GM23338 (cell line): ENCODE data around the gene AIP. TPM values are rescaled to one million over a fixed set of nuclear protein-coding genes. Genes with fewer than 3 reads are reported as not detected.

Experiments used
- ATAC-seq: fragments of 200-7000 bp; cut with Tn5 transposase; 3 replicates; pipeline ENCODE4 v1.9.1; 2020
- DNase-seq: peaks from one replicate; pipeline ENCODE4 v3.0.0-alpha.2; 2015; ENCODE audit warnings: low spot score
- H2AFZ ChIP-seq: fragments of 200-600 bp; sonication (generic); 2 replicates; pipeline ENCODE4 v1.8.0; 2016; ENCODE audit warnings: antibody characterized with exemption, mild to moderate bottlenecking, moderate library complexity
- H3F3A ChIP-seq: fragments of 200-600 bp; sonication (generic); replicated peaks from 2 replicates; pipeline ENCODE4 v1.8.0; 2017; ENCODE audit warnings: antibody characterized with exemption, mixed run types, low read depth
- H3K27ac ChIP-seq: fragments of 200-600 bp; sonication (generic); 2 replicates; pipeline ENCODE4 v1.6.1; 2016; ENCODE audit warnings: low read depth
- H3K27me3 ChIP-seq: fragments of 200-600 bp; sonication (generic); 2 replicates; pipeline ENCODE4 v1.8.0; 2016; ENCODE audit warnings: mild to moderate bottlenecking, mixed run types, moderate library complexity; ENCODE audit not compliant: insufficient read depth
- H3K36me3 ChIP-seq: fragments of 200-600 bp; sonication (generic); 2 replicates; pipeline ENCODE4 v1.8.0; 2016; ENCODE audit warnings: mild to moderate bottlenecking; ENCODE audit not compliant: insufficient read depth
- H3K4me1 ChIP-seq: fragments of 200-600 bp; sonication (generic); 2 replicates; pipeline ENCODE4 v1.8.0; 2016; ENCODE audit warnings: mild to moderate bottlenecking, moderate library complexity; ENCODE audit not compliant: insufficient read depth
- H3K4me2 ChIP-seq: fragments of 200-600 bp; sonication (generic); 2 replicates; pipeline ENCODE4 v1.7.1; 2017; ENCODE audit warnings: mixed run types
- H3K4me3 ChIP-seq: fragments of 200-600 bp; sonication (generic); 2 replicates; pipeline ENCODE4 v1.6.1; 2016; ENCODE audit warnings: mixed run types
- H3K79me2 ChIP-seq: fragments of 200-600 bp; sonication (generic); replicated peaks from 2 replicates; pipeline ENCODE4 v1.8.0; 2017; ENCODE audit warnings: mild to moderate bottlenecking; ENCODE audit not compliant: insufficient read depth
- H3K9me2 ChIP-seq: fragments of 200-600 bp; sonication (generic); 2 replicates; pipeline ENCODE4 v1.8.0; 2017; ENCODE audit not compliant: insufficient read depth
- H4K20me1 ChIP-seq: fragments of 200-600 bp; sonication (generic); replicated peaks from 2 replicates; pipeline ENCODE4 v1.8.0; 2017; ENCODE audit warnings: mild to moderate bottlenecking; ENCODE audit not compliant: insufficient read depth
- H3K27ac Mint-ChIP-seq: 2 replicates; pipeline ENCODE4 v1.8.0; 2020; ENCODE audit warnings: inconsistent platforms, mild to moderate bottlenecking, moderate library complexity, mixed read lengths
- H3K27me3 Mint-ChIP-seq: 3 replicates; pipeline ENCODE4 v1.8.0; 2022; ENCODE audit warnings: low read depth, mild to moderate bottlenecking, moderate library complexity, mixed read lengths, inconsistent platforms; ENCODE audit not compliant: insufficient read depth, poor library complexity
- H3K36me3 Mint-ChIP-seq: 3 replicates; pipeline ENCODE4 v1.8.0; 2021; ENCODE audit warnings: low read depth, mild to moderate bottlenecking, inconsistent platforms, moderate library complexity, mixed read lengths
- H3K4me1 Mint-ChIP-seq: 3 replicates; pipeline ENCODE4 v1.8.0; 2020; ENCODE audit warnings: mild to moderate bottlenecking, inconsistent platforms, mixed read lengths
- H3K4me3 Mint-ChIP-seq: 3 replicates; pipeline ENCODE4 v1.8.0; 2021; ENCODE audit warnings: moderate library complexity, mild to moderate bottlenecking, inconsistent platforms, mixed read lengths
- H3K9me3 Mint-ChIP-seq: 3 replicates; pipeline ENCODE4 v1.8.0; 2020; ENCODE audit warnings: moderate library complexity, mild to moderate bottlenecking, inconsistent platforms, mixed read lengths
- CREB1 ChIP-seq: fragments of 250-450 bp; sonication (Bioruptor Pico); IDR thresholded peaks from 2 replicates; pipeline ENCODE4 v1.5.0; 2020; ENCODE audit warnings: low read depth, mild to moderate bottlenecking, moderate library complexity
- POLR2AphosphoS5 ChIP-seq: IDR thresholded peaks from 2 replicates; pipeline ENCODE4 v1.6.1; 2016; ENCODE audit warnings: antibody characterized with exemption, low read depth
- STAT1 ChIP-seq: IDR thresholded peaks from one replicate; pipeline ENCODE4 v1.6.1; 2016; ENCODE audit warnings: antibody characterized with exemption; ENCODE audit not compliant: unreplicated experiment
- ZNF114 ChIP-seq: fragments of 250-450 bp; sonication (Bioruptor Pico); IDR thresholded peaks from 2 replicates; pipeline ENCODE4 v1.5.0; 2020; ENCODE audit warnings: mild to moderate bottlenecking, moderate library complexity
- ZNF331 ChIP-seq: fragments of 250-450 bp; sonication (Bioruptor Pico); IDR thresholded peaks from 2 replicates; pipeline ENCODE4 v1.5.0; 2020; ENCODE audit warnings: low read depth, mild to moderate bottlenecking, moderate library complexity
- ZNF462 ChIP-seq: fragments of 250-450 bp; sonication (Bioruptor Pico); IDR thresholded peaks from 2 replicates; pipeline ENCODE4 v1.5.0; 2020; ENCODE audit warnings: mild to moderate bottlenecking, moderate library complexity
- polyA plus RNA-seq: library from polyadenylated mRNA; unstranded; fragments of >200 nt; fragmentation: Nextera tagmentation; extraction: Ambion mirVana; gene quantifications from 2 replicates; pipeline ENCODE4 v1.2.1, GENCODE V29; 2016
- total RNA-seq: library from RNA; depleted of rRNA; stranded (reverse); fragments of >200 nt; shearing (Covaris generic); gene quantifications from 2 replicates; pipeline ENCODE4 v1.2.3, GENCODE V29; 2014

Gene AIP
- total and polyA plus RNA-seq, 2 experiments from 2014 or later = 29.1 to 32.1 TPM

DNA sequence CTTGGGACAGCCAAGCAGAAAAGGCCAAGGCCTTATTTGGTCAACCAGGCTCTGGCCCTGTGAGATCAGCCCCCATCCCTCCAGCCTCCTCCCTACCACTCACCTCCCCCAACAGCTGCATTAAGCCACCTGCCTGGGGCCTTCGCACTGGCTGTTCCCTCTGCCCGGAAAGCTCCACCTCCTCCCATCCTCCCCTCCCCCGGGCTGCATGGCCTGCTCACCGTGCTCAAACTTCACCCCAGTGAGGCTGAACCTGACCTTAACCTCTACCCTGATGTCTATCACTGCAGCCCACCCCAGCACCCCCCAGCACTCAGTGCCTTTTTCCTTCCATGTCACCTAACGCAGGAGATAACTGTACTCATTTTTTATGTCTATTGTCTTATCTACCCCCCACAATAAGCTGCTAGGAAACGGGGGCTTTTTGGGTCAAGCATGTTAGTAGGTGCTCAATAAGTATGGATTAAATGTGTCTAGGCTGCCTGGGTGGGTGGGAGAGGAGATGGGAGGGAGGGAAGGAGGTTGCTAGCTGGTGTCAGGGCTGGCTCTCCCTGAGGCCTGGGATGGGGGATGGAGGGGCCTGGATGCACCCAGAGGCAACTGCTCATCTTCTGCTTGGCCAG lies 46.3 kb upstream of the AIP start:
- no peaks in the 10 kb centered on the region for H4K20me1 ChIP-seq
- peak; percentile 76 for ATAC-seq
- H3K9me3 Mint-ChIP-seq = no peaks in the 10 kb centered on the region; the same call in 2 of the 3 replicates
- peaks cover 14% of the 10 kb centered on the region for H3K4me1 ChIP-seq
- 0 out of 2 replicates have a peak, but pooled peaks cover 12% of the 10 kb centered on the region for H3F3A ChIP-seq
- H3K4me2 ChIP-seq = peak overlapping the region; percentile 60; the same call in 1 of the 2 replicates
- peak overlapping the region; percentile 44 for H3K4me3 ChIP-seq
- 0 out of 2 replicates have a peak, but pooled peaks cover 3% of the 10 kb centered on the region for H3K36me3 ChIP-seq
- no peaks in the 10 kb centered on the region for H3K79me2 ChIP-seq
- H3K9me2 ChIP-seq = no peaks in the 10 kb centered on the region
- H3K4me1 Mint-ChIP-seq = peaks cover 23% of the 10 kb centered on the region
- DNase-seq = peak; percentile 86
- H3K27me3 Mint-ChIP-seq = peaks cover 13% of the 10 kb centered on the region
- no peaks in the 10 kb centered on the region for H3K27me3 ChIP-seq
- peak overlapping the region; percentile 52; the same call in 2 of the 3 replicates for H3K4me3 Mint-ChIP-seq
- H2AFZ ChIP-seq = no peak overlapping the region
- H3K27ac ChIP-seq = peak overlapping the region; percentile 96
- peaks cover 35% of the 10 kb centered on the region for H3K36me3 Mint-ChIP-seq
- peak overlapping the region; percentile 94 for H3K27ac Mint-ChIP-seq
- TF ChIP-seq ZNF462 (CRISPR knock-in tag) = 0 out of 2 replicates have a peak, but pooled peaks have one; percentile 25
- TF ChIP-seq STAT1 = no peak
- TF ChIP-seq CREB1 (CRISPR knock-in tag) = peak; percentile 64
- peak; percentile 52 for TF ChIP-seq ZNF331 (CRISPR knock-in tag)
- no peak for TF ChIP-seq POLR2AphosphoS5
- TF ChIP-seq ZNF114 (CRISPR knock-in tag) = no peak
